HepG2 (cell line): ENCODE results near the gene TAF4B. TPM values are rescaled to one million over a fixed set of nuclear protein-coding genes. Genes with fewer than 3 reads are reported as not detected.

ENCODE experiments used
- ATAC-seq: fragments of 200-7000 bp; cut with Tn5 transposase; 3 replicates; pipeline ENCODE4 v1.9.1; 2020; ENCODE audit warnings: mild to moderate bottlenecking, moderate library complexity
- BruUV-seq: library from RNA; stranded (reverse); fragments of 400-500 nt; replicated peaks from 2 replicates; lab custom pipeline; 2021; lab: Mats Ljungman, UMichigan
- CTCF ChIA-PET: fragments of 300-600 bp; formaldehyde crosslinking; extraction: SDS; loops from one replicate; lab custom pipeline; 2021; ENCODE audit warnings: low total read pairs, inconsistent platforms, low intra/inter-chr PET ratio; lab: Yijun Ruan, JAX
- POLR2A ChIA-PET: fragments of 350-600 bp; sonication (Branson Sonifier 250); formaldehyde crosslinking; loops from one replicate; lab custom pipeline; 2020; ENCODE audit warnings: antibody characterized with exemption, inconsistent platforms; lab: Yijun Ruan, JAX
- DNase-seq: peaks from one replicate; pipeline ENCODE4 v3.0.0-alpha.2; 2015; ENCODE audit warnings: low spot score
- FAIRE-seq: peaks from 3 replicates; lab custom pipeline; 2011; peaks lifted over from hg19 to GRCh38; lab: Jason Lieb, UNC
- H2AFZ ChIP-seq: one replicate; pipeline ENCODE4 v1.6.1; 2011; ENCODE audit warnings: low read length, inconsistent platforms
- H3K27ac ChIP-seq: fragments of 300-600 bp; 3 replicates; pipeline ENCODE4 v1.8.0; 2011; ENCODE audit warnings: mixed run types, mild to moderate bottlenecking, mixed read lengths, low read length, inconsistent platforms; ENCODE audit not compliant: insufficient read depth; ENCODE audit errors: extremely low read length
- H3K27me3 ChIP-seq, 2 experiments: fragments of 200-600 bp in 1 of 2; 2 replicates in 1 of 2; 3 replicates in 1 of 2; pipeline versions ENCODE4 v1.6.0 to v1.8.0; 2011; ENCODE audit warnings: low read length in 2 of 2, mild to moderate bottlenecking in 2 of 2, moderate library complexity in 2 of 2, inconsistent platforms in 1 of 2; ENCODE audit not compliant: insufficient read depth in 2 of 2, control insufficient read depth in 1 of 2
- H3K36me3 ChIP-seq, 2 experiments: fragments of 200-600 bp in 1 of 2; replicated peaks in 1 of 2; 2 replicates in 1 of 2; 3 replicates in 1 of 2; pipeline versions ENCODE4 v1.5.1 to v1.8.0; 2011; ENCODE audit warnings: low read length in 2 of 2, inconsistent platforms in 1 of 2; ENCODE audit not compliant: insufficient read depth in 2 of 2, control insufficient read depth in 1 of 2
- H3K4me1 ChIP-seq: 2 replicates; pipeline ENCODE4 v1.5.1; 2012; ENCODE audit warnings: low read length, inconsistent platforms; ENCODE audit not compliant: insufficient read depth
- H3K4me2 ChIP-seq: 2 replicates; pipeline ENCODE4 v1.6.0; 2011; ENCODE audit warnings: low read depth, low read length, inconsistent platforms
- H3K4me3 ChIP-seq, 3 experiments: fragments of 200-600 bp in 1 of 3; sonication (generic), shearing (Covaris generic) in 1 of 3; replicated peaks in 1 of 3; 2 replicates each; pipeline ENCODE4 v1.5.1; 2011 to 2016; ENCODE audit warnings: low read length in 3 of 3, inconsistent platforms in 2 of 3, low read depth in 2 of 3, mild to moderate bottlenecking in 2 of 3, control low read depth in 1 of 3, mixed read lengths in 1 of 3; ENCODE audit not compliant: insufficient read depth in 1 of 3
- H3K79me2 ChIP-seq: one replicate; pipeline ENCODE4 v1.6.1; 2011; ENCODE audit warnings: low read length, inconsistent platforms; ENCODE audit not compliant: insufficient read depth
- H3K9ac ChIP-seq: 2 replicates; pipeline ENCODE4 v1.6.0; 2011; ENCODE audit warnings: mild to moderate bottlenecking, low read depth, low read length, inconsistent platforms; ENCODE audit not compliant: insufficient read depth
- H3K9me3 ChIP-seq: 2 replicates; pipeline ENCODE4 v1.5.1; 2012; ENCODE audit warnings: mild to moderate bottlenecking, low read length
- H4K20me1 ChIP-seq: 2 replicates; pipeline ENCODE4 v1.6.0; 2011; ENCODE audit warnings: inconsistent platforms, mild to moderate bottlenecking, low read length, moderate library complexity; ENCODE audit not compliant: insufficient read depth
- PTBP1 ChIP-seq: fragments of 200-400 bp; formaldehyde crosslinking; IDR thresholded peaks from 2 replicates; pipeline ENCODE4 v1.6.1; 2018; ENCODE audit warnings: low read length, low read depth; ENCODE audit not compliant: poor library complexity, severe bottlenecking
- RBAK ChIP-seq: sonication (generic); formaldehyde crosslinking; IDR thresholded peaks from 2 replicates; pipeline ENCODE4 v1.5.1; 2020; ENCODE audit warnings: mild to moderate bottlenecking, missing genetic modification reagents
- RFX1 ChIP-seq: fragments of 450-650 bp; IDR thresholded peaks from 2 replicates; pipeline ENCODE4 v1.6.1; 2017
- SOX5 ChIP-seq: IDR thresholded peaks from 2 replicates; pipeline ENCODE4 v1.6.1; 2016; ENCODE audit warnings: borderline replicate concordance
- TAF15 ChIP-seq: fragments of 200-400 bp; formaldehyde crosslinking; IDR thresholded peaks from one replicate; pipeline ENCODE4 v1.6.1; 2018; ENCODE audit warnings: mild to moderate bottlenecking, low read depth, low read length; ENCODE audit not compliant: poor library complexity, severe bottlenecking
- TEAD2 ChIP-seq: sonication (generic); formaldehyde crosslinking; IDR thresholded peaks from 2 replicates; pipeline ENCODE4 v1.9.0; 2021; ENCODE audit warnings: missing genetic modification reagents
- TGIF2 ChIP-seq: IDR thresholded peaks from 2 replicates; pipeline ENCODE4 v1.6.1; 2016; ENCODE audit warnings: control low read depth, missing compliant biosample characterization
- TOE1 ChIP-seq: sonication (generic); formaldehyde crosslinking; IDR thresholded peaks from 2 replicates; pipeline ENCODE4 v1.4.0; 2020; ENCODE audit warnings: mild to moderate bottlenecking, missing genetic modification reagents
- UBTF ChIP-seq: sonication (generic); formaldehyde crosslinking; IDR thresholded peaks from 2 replicates; pipeline ENCODE4 v1.4.0; 2020; ENCODE audit warnings: mild to moderate bottlenecking, missing genetic modification reagents
- ZBTB34 ChIP-seq: sonication (generic); formaldehyde crosslinking; IDR thresholded peaks from 2 replicates; pipeline ENCODE4 v1.8.0; 2022; ENCODE audit warnings: mild to moderate bottlenecking, missing genetic modification reagents
- ZFP90 ChIP-seq: sonication (generic); formaldehyde crosslinking; IDR thresholded peaks from 2 replicates; pipeline ENCODE4 v1.8.0; 2022; ENCODE audit warnings: missing genetic modification reagents, mild to moderate bottlenecking, inconsistent platforms, borderline replicate concordance
- ZNF180 ChIP-seq: sonication (generic); formaldehyde crosslinking; IDR thresholded peaks from 2 replicates; pipeline ENCODE4 v1.4.0; 2020; ENCODE audit warnings: low read depth, missing genetic modification reagents, borderline replicate concordance
- ZNF296 ChIP-seq: sonication (generic); formaldehyde crosslinking; conservative IDR thresholded peaks from 2 replicates; pipeline ENCODE4 v1.5.0; 2020; ENCODE audit warnings: mild to moderate bottlenecking, missing genetic modification reagents
- ZNF333 ChIP-seq: sonication (generic); formaldehyde crosslinking; IDR thresholded peaks from 2 replicates; pipeline ENCODE4 v1.4.0; 2020; ENCODE audit warnings: mild to moderate bottlenecking, missing genetic modification reagents, borderline replicate concordance
- ZNF343 ChIP-seq: sonication (generic); formaldehyde crosslinking; IDR thresholded peaks from 2 replicates; pipeline ENCODE4 v1.4.0; 2020; ENCODE audit warnings: mild to moderate bottlenecking, missing genetic modification reagents
- ZNF740 ChIP-seq: sonication (generic); formaldehyde crosslinking; IDR thresholded peaks from 2 replicates; pipeline ENCODE4 v1.4.0; 2020; ENCODE audit warnings: missing genetic modification reagents
- ZSCAN12 ChIP-seq: sonication (generic); formaldehyde crosslinking; IDR thresholded peaks from 2 replicates; pipeline ENCODE4 v1.9.0; 2021; ENCODE audit warnings: mild to moderate bottlenecking, missing genetic modification reagents
- ZSCAN29 ChIP-seq: sonication (generic); formaldehyde crosslinking; conservative IDR thresholded peaks from 2 replicates; pipeline ENCODE4 v1.4.0; 2020; ENCODE audit warnings: mild to moderate bottlenecking, missing genetic modification reagents
- WGBS: methylation state at CpG from one replicate; pipeline ENCODE4 v1.1.6; 2017; ENCODE audit warnings: low lambda C conversion rate; 5-methylcytosine and 5-hydroxymethylcytosine counted together
- in situ Hi-C: cut with HindIII; loops from 2 replicates; pipeline ENCODE4 v1.10.0; 2017; ENCODE audit warnings: low pct_unique_long_range_greater_than_20kb; ENCODE audit not compliant: extremely low pct_ligation_motif_present
- intact Hi-C: fragments of 100-400 bp; cut with micrococcal nuclease; formaldehyde crosslinking; loops from one replicate; pipeline ENCODE4 v1.10.0; 2022; ENCODE audit not compliant: unreplicated experiment
- polyA plus RNA-seq, 8 experiments: library from polyadenylated mRNA; depleted of rRNA in 3 of 8; stranded (reverse) in 7 of 8; unstranded in 1 of 8; fragments of >200 nt; fragmentation: Illumina TruSeq in 4 of 8; extraction: Trizol in 4 of 8; gene quantifications; 2 replicates each; pipeline versions ENCODE4 v1.2.1 to v1.2.3, GENCODE V29; 2011 to 2016; ENCODE audit warnings: low read depth in 4 of 8, missing spikeins in 1 of 8, mixed read lengths in 1 of 8; ENCODE audit not compliant: insufficient read depth in 1 of 8
- total RNA-seq, 5 experiments: library from RNA; depleted of rRNA; stranded (reverse); fragments of >200 nt; fragmentation: Illumina TruSeq; extraction: Trizol; gene quantifications; 2 replicates each; pipeline ENCODE4 v1.2.3, GENCODE V29; 2016; ENCODE audit warnings: low read depth in 1 of 5
- TF ChIP-seq, protein P1 (sequence below): sonication (generic); formaldehyde crosslinking; IDR thresholded peaks from 2 replicates; pipeline ENCODE4 v1.4.0; 2020; ENCODE audit warnings: mild to moderate bottlenecking, low read depth, missing genetic modification reagents
- TF ChIP-seq, protein P2 (sequence below): sonication (generic); formaldehyde crosslinking; conservative IDR thresholded peaks from 2 replicates; pipeline ENCODE4 v1.4.0; 2020; ENCODE audit warnings: missing genetic modification reagents

The TAF4B gene
- total and polyA plus RNA-seq, 2 of the 13 experiments (the other 11 are each of a cell fraction or from before 2014, with no cell fraction given) = 2.2 to 3.8 TPM

DNA sequence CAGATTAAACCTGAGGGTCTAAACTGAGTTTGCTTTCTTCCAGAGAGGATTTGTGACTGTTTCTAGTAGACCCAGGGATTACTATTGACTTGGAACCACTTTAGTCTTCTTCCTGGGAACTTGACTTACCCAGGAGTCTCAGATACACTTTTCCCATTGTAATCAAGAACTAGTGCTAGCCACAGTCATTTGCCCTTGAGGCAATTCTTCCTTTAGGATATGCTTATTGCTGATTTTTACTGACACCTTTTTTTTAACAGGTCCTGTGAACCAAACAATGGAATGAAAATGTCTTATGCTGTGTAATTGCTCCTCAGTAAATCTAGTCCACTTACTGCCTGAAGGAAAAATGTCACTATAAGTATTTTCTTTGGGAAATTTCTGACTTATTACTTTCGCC, 78.3 kb downstream of the TAF4B start:
- no peak for DNase-seq
- no peak for FAIRE-seq
- ChIA-PET CTCF (no interaction called here), POLR2A (no interaction called here)
- Histone ChIP-seq H3K9ac (no peak overlapping the region), H3K4me3 (no peak overlapping the region), H3K9me3 (no peaks in the 10 kb centered on the region), H2AFZ (no peak overlapping the region), H3K4me2 (no peak overlapping the region), H3K36me3 (no peaks in the 10 kb centered on the region), H3K4me1 (no peaks in the 10 kb centered on the region), H3K79me2 (no peaks in the 10 kb centered on the region), H3K27me3 (no peaks in the 10 kb centered on the region), H3K27ac (no peak overlapping the region), H4K20me1 (no peaks in the 10 kb centered on the region)
- no peak for ATAC-seq
- no TSS peak for BruUV-seq
- TF ChIP-seq ZNF740 (CRISPR knock-in tag) (no peak), SOX5 (no peak), RBAK (no peak), UBTF (no peak), ZFP90 (CRISPR knock-in tag) (no peak), ZSCAN12 (CRISPR knock-in tag) (no peak), ZBTB34 (CRISPR knock-in tag) (no peak), ZNF180 (CRISPR knock-in tag) (no peak), PTBP1 (no peak), ZNF296 (CRISPR knock-in tag) (no peak), TOE1 (no peak), RFX1 (no peak), ZNF333 (CRISPR knock-in tag) (no peak), TEAD2 (CRISPR knock-in tag) (no peak), ZSCAN29 (no peak), TGIF2 (CRISPR knock-in tag) (no peak), TAF15 (no peak), ZNF343 (CRISPR knock-in tag) (no peak)
- TF ChIP-seq, protein P1, sequence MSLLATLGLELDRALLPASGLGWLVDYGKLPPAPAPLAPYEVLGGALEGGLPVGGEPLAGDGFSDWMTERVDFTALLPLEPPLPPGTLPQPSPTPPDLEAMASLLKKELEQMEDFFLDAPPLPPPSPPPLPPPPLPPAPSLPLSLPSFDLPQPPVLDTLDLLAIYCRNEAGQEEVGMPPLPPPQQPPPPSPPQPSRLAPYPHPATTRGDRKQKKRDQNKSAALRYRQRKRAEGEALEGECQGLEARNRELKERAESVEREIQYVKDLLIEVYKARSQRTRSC = no peak
- TF ChIP-seq, protein P2, sequence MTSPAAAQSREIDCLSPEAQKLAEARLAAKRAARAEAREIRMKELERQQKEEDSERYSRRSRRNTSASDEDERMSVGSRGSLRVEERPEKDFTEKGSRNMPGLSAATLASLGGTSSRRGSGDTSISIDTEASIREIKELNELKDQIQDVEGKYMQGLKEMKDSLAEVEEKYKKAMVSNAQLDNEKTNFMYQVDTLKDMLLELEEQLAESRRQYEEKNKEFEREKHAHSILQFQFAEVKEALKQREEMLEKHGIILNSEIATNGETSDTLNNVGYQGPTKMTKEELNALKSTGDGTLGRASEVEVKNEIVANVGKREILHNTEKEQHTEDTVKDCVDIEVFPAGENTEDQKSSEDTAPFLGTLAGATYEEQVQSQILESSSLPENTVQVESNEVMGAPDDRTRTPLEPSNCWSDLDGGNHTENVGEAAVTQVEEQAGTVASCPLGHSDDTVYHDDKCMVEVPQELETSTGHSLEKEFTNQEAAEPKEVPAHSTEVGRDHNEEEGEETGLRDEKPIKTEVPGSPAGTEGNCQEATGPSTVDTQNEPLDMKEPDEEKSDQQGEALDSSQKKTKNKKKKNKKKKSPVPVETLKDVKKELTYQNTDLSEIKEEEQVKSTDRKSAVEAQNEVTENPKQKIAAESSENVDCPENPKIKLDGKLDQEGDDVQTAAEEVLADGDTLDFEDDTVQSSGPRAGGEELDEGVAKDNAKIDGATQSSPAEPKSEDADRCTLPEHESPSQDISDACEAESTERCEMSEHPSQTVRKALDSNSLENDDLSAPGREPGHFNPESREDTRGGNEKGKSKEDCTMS (CRISPR knock-in tag) = no peak
- in situ Hi-C loops (no loop called here), intact Hi-C loops (no loop called here)
- WGBS = 53% methylated on average over 1 of the region's 1 CpG
